Panc1 (cell line): ENCODE results near the gene FAM117B.

Experiments
- CTCF ChIP-seq: fragments of 450-650 bp; IDR thresholded peaks from 2 replicates; pipeline ENCODE4 v1.5.1; 2017; ENCODE audit warnings: mild to moderate bottlenecking
- POLR2AphosphoS5 ChIP-seq: IDR thresholded peaks from 2 replicates; pipeline ENCODE4 v1.6.1; 2012; ENCODE audit warnings: mild to moderate bottlenecking, low read depth, low read length, moderate library complexity
- REST ChIP-seq, 2 experiments: IDR thresholded peaks; 2 replicates each; pipeline ENCODE4 v1.6.1; 2011 to 2012; ENCODE audit warnings: low read depth in 2 of 2, control low read depth in 1 of 2, low read length in 1 of 2, mild to moderate bottlenecking in 1 of 2, moderate library complexity in 1 of 2; ENCODE audit not compliant: insufficient read depth in 1 of 2
- SIN3A ChIP-seq: IDR thresholded peaks from 2 replicates; pipeline ENCODE4 v1.6.1; 2012; ENCODE audit warnings: low read depth, mild to moderate bottlenecking, low read length, moderate library complexity, borderline replicate concordance; ENCODE audit not compliant: insufficient read depth

DNA sequence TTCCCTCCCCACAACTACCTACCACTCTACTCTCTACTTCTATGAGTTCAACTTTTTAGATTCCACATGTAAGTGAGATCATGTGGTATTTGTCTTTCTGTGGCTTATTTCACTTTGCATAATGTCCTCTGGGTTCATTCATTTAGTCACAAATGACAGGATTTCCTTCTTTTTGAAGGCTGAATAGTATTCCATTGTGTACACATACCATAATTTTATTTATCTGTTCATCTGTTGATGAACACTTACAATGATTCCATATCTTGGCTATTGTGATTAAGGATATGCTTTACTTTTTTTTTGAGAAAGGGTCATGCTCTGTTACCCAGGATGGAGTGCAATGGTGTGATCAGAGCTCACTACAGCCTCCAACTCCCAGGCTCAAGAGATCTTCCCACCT is 163.2 kb downstream of the FAM117B start:
- no peak for TF ChIP-seq POLR2AphosphoS5
- TF ChIP-seq CTCF = no peak
- TF ChIP-seq REST (IDR thresholded peaks at IDR 0.05; ENCODE audit: insufficient read depth in 1 of 2, low read depth in 2 of 2, low read length in 1 of 2) = no peak
- TF ChIP-seq SIN3A = no peak
